H1 (cell line): Measurements from ENCODE around the gene REPS1. TPM values are rescaled to one million over a fixed set of nuclear protein-coding genes. Genes with fewer than 3 reads are reported as not detected.
"Not testable (repeated sequence)": the region's sequence is repeated elsewhere in the genome, so short reads cannot be mapped to it uniquely, and the experiment has no call there.

Experiments used
- CTCF ChIA-PET: fragments of 300-600 bp; sonication (Branson Sonifier 250); formaldehyde crosslinking; loops from one replicate; lab custom pipeline; 2021; ENCODE audit not compliant: partially characterized antibody; lab: Charles Lee
- POLR2A ChIA-PET: fragments of 300-600 bp; sonication (Branson Sonifier 250); formaldehyde crosslinking; loops from one replicate; lab custom pipeline; 2021; ENCODE audit warnings: inconsistent platforms; ENCODE audit not compliant: partially characterized antibody; lab: Charles Lee
- DNase-seq, 2 experiments: peaks; one replicate each; pipeline versions ENCODE4 v3.0.0 to v3.0.0-alpha.2; 2010 to 2022; ENCODE audit warnings: low spot score in 2 of 2, low read depth in 1 of 2, mixed read lengths in 1 of 2
- FAIRE-seq: peaks from 2 replicates; lab custom pipeline; 2011; peaks lifted over from hg19 to GRCh38; lab: Jason Lieb, UNC
- H2AFZ ChIP-seq: 2 replicates; pipeline ENCODE4 v1.8.1; 2012; ENCODE audit warnings: low read length, inconsistent platforms
- H2AK5ac ChIP-seq: 2 replicates; pipeline ENCODE4 v1.6.1; 2013; ENCODE audit warnings: low read depth, low read length
- H2BK120ac ChIP-seq: replicated peaks from 2 replicates; pipeline ENCODE3; 2013; ENCODE audit warnings: low read depth, low read length, inconsistent platforms
- H2BK12ac ChIP-seq: 2 replicates; pipeline ENCODE4 v1.6.1; 2013; ENCODE audit warnings: low read depth, low read length
- H2BK15ac ChIP-seq: 2 replicates; pipeline ENCODE4 v1.6.1; 2013; ENCODE audit warnings: low read length
- H2BK20ac ChIP-seq: 2 replicates; pipeline ENCODE4 v1.6.1; 2013; ENCODE audit warnings: low read length
- H2BK5ac ChIP-seq: 2 replicates; pipeline ENCODE4 v1.6.1; 2013; ENCODE audit warnings: low read depth, low read length
- H3K14ac ChIP-seq: 2 replicates; pipeline ENCODE4 v1.6.1; 2013; ENCODE audit warnings: inconsistent platforms; ENCODE audit not compliant: insufficient read length
- H3K18ac ChIP-seq: 2 replicates; pipeline ENCODE4 v1.6.1; 2013; ENCODE audit warnings: low read length; ENCODE audit errors: extremely low read depth
- H3K23ac ChIP-seq: 2 replicates; pipeline ENCODE4 v1.6.1; 2013; ENCODE audit warnings: inconsistent platforms; ENCODE audit not compliant: insufficient read length
- H3K23me2 ChIP-seq: 2 replicates; pipeline ENCODE4 v1.6.1; 2013; ENCODE audit warnings: low read depth, low read length
- H3K27ac ChIP-seq: 2 replicates; pipeline ENCODE4 v1.6.1; 2011; ENCODE audit warnings: low read depth, low read length, inconsistent platforms
- H3K27me3 ChIP-seq, 4 experiments: replicated peaks in 1 of 4; 1 replicate in 1 of 4; 2 replicates in 3 of 4; pipeline versions ENCODE4 v1.6.1 to v1.8.1; 2011 to 2013; ENCODE audit warnings: low read length in 3 of 4, mild to moderate bottlenecking in 3 of 4, inconsistent platforms in 2 of 4, mixed read lengths in 2 of 4, moderate library complexity in 1 of 4; ENCODE audit not compliant: control insufficient read depth in 3 of 4, insufficient read depth in 3 of 4; ENCODE audit errors: extremely low read depth in 1 of 4
- H3K36me3 ChIP-seq, 4 experiments: 2 replicates each; pipeline versions ENCODE4 v1.6.1 to v1.8.1; 2011 to 2013; ENCODE audit warnings: mild to moderate bottlenecking in 4 of 4, low read length in 3 of 4, moderate library complexity in 2 of 4, control low read depth in 1 of 4, inconsistent platforms in 1 of 4; ENCODE audit not compliant: insufficient read depth in 4 of 4, control insufficient read depth in 2 of 4
- H3K4ac ChIP-seq: replicated peaks from 2 replicates; pipeline ENCODE3; 2013; ENCODE audit warnings: low read length, low read depth, mixed read lengths, inconsistent platforms; ENCODE audit not compliant: insufficient read length
- H3K4me1 ChIP-seq, 4 experiments: replicated peaks in 1 of 4; 1 replicate in 1 of 4; 2 replicates in 3 of 4; pipeline versions ENCODE4 v1.6.1 to v1.8.1; 2011 to 2013; ENCODE audit warnings: low read length in 3 of 4, inconsistent platforms in 2 of 4, mixed read lengths in 1 of 4; ENCODE audit not compliant: insufficient read depth in 4 of 4, control insufficient read depth in 3 of 4
- H3K4me2 ChIP-seq, 2 experiments: 2 replicates each; pipeline versions ENCODE4 v1.6.1 to v1.8.1; 2011 to 2013; ENCODE audit warnings: low read depth in 2 of 2, low read length in 2 of 2, control low read depth in 1 of 2, inconsistent platforms in 1 of 2, mild to moderate bottlenecking in 1 of 2; ENCODE audit not compliant: insufficient read depth in 1 of 2
- H3K4me3 ChIP-seq, 4 experiments: fragments of 200-600, 300-600 bp in 1 of 4; sonication (generic), shearing (Covaris generic), sonication (Bioruptor Twin) in 1 of 4; 2 replicates each; pipeline versions ENCODE4 v1.5.1 to v1.8.1; 2011 to 2016; ENCODE audit warnings: low read length in 4 of 4, low read depth in 3 of 4, control low read depth in 2 of 4, inconsistent platforms in 2 of 4, mild to moderate bottlenecking in 2 of 4, mixed read lengths in 1 of 4, moderate library complexity in 1 of 4; ENCODE audit not compliant: insufficient read depth in 2 of 4; ENCODE audit errors: extremely low read depth in 1 of 4
- H3K56ac ChIP-seq: replicated peaks from 2 replicates; pipeline ENCODE3; 2013; ENCODE audit warnings: low read depth, mild to moderate bottlenecking, mixed read lengths, low read length, inconsistent platforms; ENCODE audit not compliant: insufficient read length
- H3K79me1 ChIP-seq: 2 replicates; pipeline ENCODE4 v1.6.1; 2013; ENCODE audit warnings: low read depth, low read length, control low read depth
- H3K79me2 ChIP-seq, 2 experiments: 2 replicates each; pipeline versions ENCODE4 v1.6.1 to v1.8.1; 2012 to 2013; ENCODE audit warnings: low read length in 2 of 2, mild to moderate bottlenecking in 2 of 2, inconsistent platforms in 1 of 2; ENCODE audit not compliant: insufficient read depth in 2 of 2, control insufficient read depth in 1 of 2
- H3K9ac ChIP-seq, 4 experiments: replicated peaks in 1 of 4; 1 replicate in 1 of 4; 2 replicates in 3 of 4; pipeline versions ENCODE4 v1.6.1 to v1.8.1; 2011 to 2013; ENCODE audit warnings: low read depth in 3 of 4, low read length in 3 of 4, control low read depth in 2 of 4, mild to moderate bottlenecking in 2 of 4, moderate library complexity in 2 of 4, inconsistent platforms in 1 of 4; ENCODE audit errors: extremely low read depth in 1 of 4
- H3K9me3 ChIP-seq, 2 experiments: 2 replicates each; pipeline versions ENCODE4 v1.6.1 to v1.8.1; 2012 to 2013; ENCODE audit warnings: mild to moderate bottlenecking in 2 of 2, moderate library complexity in 2 of 2, control low read depth in 1 of 2, inconsistent platforms in 1 of 2, low read depth in 1 of 2, low read length in 1 of 2, mixed read lengths in 1 of 2; ENCODE audit not compliant: insufficient read depth in 2 of 2
- H4K20me1 ChIP-seq, 2 experiments: replicated peaks in 1 of 2; 2 replicates each; pipeline versions ENCODE3 to v1.8.1; 2011 to 2013; ENCODE audit warnings: inconsistent platforms in 2 of 2, low read length in 2 of 2, mild to moderate bottlenecking in 1 of 2; ENCODE audit not compliant: insufficient read depth in 2 of 2, control insufficient read depth in 1 of 2
- H4K5ac ChIP-seq: 2 replicates; pipeline ENCODE4 v1.6.1; 2013; ENCODE audit warnings: low read length, low read depth, mixed read lengths, inconsistent platforms; ENCODE audit not compliant: insufficient read length
- H4K8ac ChIP-seq: 2 replicates; pipeline ENCODE4 v1.8.0; 2013; ENCODE audit warnings: mild to moderate bottlenecking, moderate library complexity, low read length, inconsistent platforms; ENCODE audit not compliant: insufficient read depth; ENCODE audit errors: extremely low read depth
- H4K91ac ChIP-seq: replicated peaks from 2 replicates; pipeline ENCODE3; 2013; ENCODE audit warnings: low read length, mixed read lengths, inconsistent platforms; ENCODE audit not compliant: insufficient read length
- WGBS, 2 experiments: shearing (Covaris generic) in 1 of 2; methylation state at CpG; one replicate each; pipeline versions ENCODE4 v1.1.6 to v1.1.7; 2013 to 2015; ENCODE audit warnings: low lambda C conversion rate in 2 of 2, mixed read lengths in 2 of 2, inconsistent platforms in 1 of 2, low coverage in 1 of 2, missing lambda C conversion rate in 1 of 2; ENCODE audit not compliant: insufficient replicate concordance in 2 of 2, insufficient coverage in 1 of 2, insufficient read length in 1 of 2; ENCODE audit errors: extremely low coverage in 1 of 2, missing lambda C conversion rate in 1 of 2; 5-methylcytosine and 5-hydroxymethylcytosine counted together
- polyA plus RNA-seq, 7 experiments: library from polyadenylated mRNA; depleted of rRNA in 3 of 7; stranded (reverse) in 5 of 7; unstranded in 2 of 7; fragments of >200 nt in 5 of 7; fragments of 200-250 nt in 2 of 7; gene quantifications; 1 replicate in 5 of 7; 2 replicates in 1 of 7; 4 replicates in 1 of 7; pipeline versions ENCODE4 v1.2.1 to v1.2.3, GENCODE V29; 2011 to 2013; ENCODE audit warnings: missing spikeins in 2 of 7, mixed read lengths in 2 of 7
- total RNA-seq: library from RNA; stranded (reverse); fragmentation: NEBNext Ultra II Directional; extraction: Animal tissue kit (Norgen Biotek cat#: 25700); gene quantifications from 2 replicates; pipeline ENCODE4 v1.2.1, GENCODE V29; 2021

The REPS1 gene
- total and polyA plus RNA-seq, 2 of the 8 experiments (the other 6 are each of a cell fraction or from before 2014, with no cell fraction given) = 52.1 to 68.9 TPM

- H3K14ac ChIP-seq, H3K27me3 ChIP-seq, H2BK120ac ChIP-seq, H2AK5ac ChIP-seq, H3K4ac ChIP-seq, DNase-seq, H3K4me3 ChIP-seq, H3K56ac ChIP-seq, POLR2A ChIA-PET, H4K8ac ChIP-seq, H3K4me2 ChIP-seq, H3K4me1 ChIP-seq, H3K9ac ChIP-seq, H2BK20ac ChIP-seq, H4K91ac ChIP-seq, H3K9me3 ChIP-seq, CTCF ChIA-PET, H2BK15ac ChIP-seq, H4K5ac ChIP-seq, FAIRE-seq, H3K23ac ChIP-seq, H4K20me1 ChIP-seq, H3K79me1 ChIP-seq, H3K18ac ChIP-seq, H2BK5ac ChIP-seq, H3K79me2 ChIP-seq, H3K23me2 ChIP-seq, H3K27ac ChIP-seq, H3K36me3 ChIP-seq: not testable (repeated sequence)
- Histone ChIP-seq H2AFZ (peak overlapping the region; percentile 15; the same call in 1 of the 2 replicates), H2BK12ac (peak overlapping the region; percentile 50; the same call in 1 of the 2 replicates)
- 81% methylated on average over 1 of the region's 1 CpG; no CpG with 5 or more reads in 1 of the 2 experiments for WGBS, 2 experiments
Observed at GRCh38 chr6:138993410-138993809, 5.4 kb upstream of the REPS1 start.

- H3K4me3 ChIP-seq, H4K20me1 ChIP-seq, H4K91ac ChIP-seq, H2BK20ac ChIP-seq, DNase-seq, H3K79me2 ChIP-seq, H3K4me1 ChIP-seq, H2BK15ac ChIP-seq, H3K27me3 ChIP-seq, H4K5ac ChIP-seq, H3K4me2 ChIP-seq, H3K27ac ChIP-seq, H2BK120ac ChIP-seq, H3K23ac ChIP-seq, H2AK5ac ChIP-seq, H3K36me3 ChIP-seq, H4K8ac ChIP-seq, H2BK5ac ChIP-seq, H3K14ac ChIP-seq, FAIRE-seq, H3K9ac ChIP-seq, H3K23me2 ChIP-seq, H3K79me1 ChIP-seq, H3K4ac ChIP-seq, POLR2A ChIA-PET, H2AFZ ChIP-seq, H3K9me3 ChIP-seq, H3K56ac ChIP-seq, H3K18ac ChIP-seq: not testable (repeated sequence)
- CTCF ChIA-PET = interaction anchor here (0.9 kb wide), 1 partner anchor 23 kb away, joined by 3 read pairs; no protein-coding TSS in a partner anchor
- H2BK12ac ChIP-seq = peak overlapping the region; percentile 50; the same call in 1 of the 2 replicates
- WGBS, 2 experiments = 91% methylated on average over 5 of the region's 5 CpGs; no CpG with 5 or more reads in 1 of the 2 experiments
Observed at GRCh38 chr6:138992965-138993364, 4.9 kb upstream of the REPS1 start.
